H1 (cell line): ENCODE data around the gene COMMD2. TPM values are rescaled to one million over a fixed set of nuclear protein-coding genes. Genes with fewer than 3 reads are reported as not detected.
A peak's percentile ranks its signal among the peaks of the same experiment; 100 is the strongest.

Source experiments
- CTCF ChIA-PET: fragments of 300-600 bp; sonication (Branson Sonifier 250); formaldehyde crosslinking; loops from one replicate; lab custom pipeline; 2021; ENCODE audit not compliant: partially characterized antibody; lab: Charles Lee
- POLR2A ChIA-PET: fragments of 300-600 bp; sonication (Branson Sonifier 250); formaldehyde crosslinking; loops from one replicate; lab custom pipeline; 2021; ENCODE audit warnings: inconsistent platforms; ENCODE audit not compliant: partially characterized antibody; lab: Charles Lee
- DNase-seq, 2 experiments: peaks; one replicate each; pipeline versions ENCODE4 v3.0.0 to v3.0.0-alpha.2; 2010 to 2022; ENCODE audit warnings: low spot score in 2 of 2, low read depth in 1 of 2, mixed read lengths in 1 of 2
- FAIRE-seq: peaks from 2 replicates; lab custom pipeline; 2011; peaks lifted over from hg19 to GRCh38; lab: Jason Lieb, UNC
- H2AFZ ChIP-seq: 2 replicates; pipeline ENCODE4 v1.8.1; 2012; ENCODE audit warnings: low read length, inconsistent platforms
- H2AK5ac ChIP-seq: 2 replicates; pipeline ENCODE4 v1.6.1; 2013; ENCODE audit warnings: low read depth, low read length
- H2BK120ac ChIP-seq: replicated peaks from 2 replicates; pipeline ENCODE3; 2013; ENCODE audit warnings: low read depth, low read length, inconsistent platforms
- H2BK12ac ChIP-seq: 2 replicates; pipeline ENCODE4 v1.6.1; 2013; ENCODE audit warnings: low read depth, low read length
- H2BK15ac ChIP-seq: 2 replicates; pipeline ENCODE4 v1.6.1; 2013; ENCODE audit warnings: low read length
- H2BK20ac ChIP-seq: 2 replicates; pipeline ENCODE4 v1.6.1; 2013; ENCODE audit warnings: low read length
- H2BK5ac ChIP-seq: 2 replicates; pipeline ENCODE4 v1.6.1; 2013; ENCODE audit warnings: low read depth, low read length
- H3K14ac ChIP-seq: 2 replicates; pipeline ENCODE4 v1.6.1; 2013; ENCODE audit warnings: inconsistent platforms; ENCODE audit not compliant: insufficient read length
- H3K18ac ChIP-seq: 2 replicates; pipeline ENCODE4 v1.6.1; 2013; ENCODE audit warnings: low read length; ENCODE audit errors: extremely low read depth
- H3K23ac ChIP-seq: 2 replicates; pipeline ENCODE4 v1.6.1; 2013; ENCODE audit warnings: inconsistent platforms; ENCODE audit not compliant: insufficient read length
- H3K23me2 ChIP-seq: 2 replicates; pipeline ENCODE4 v1.6.1; 2013; ENCODE audit warnings: low read depth, low read length
- H3K27ac ChIP-seq: 2 replicates; pipeline ENCODE4 v1.6.1; 2011; ENCODE audit warnings: low read depth, low read length, inconsistent platforms
- H3K27me3 ChIP-seq, 4 experiments: replicated peaks in 1 of 4; 1 replicate in 1 of 4; 2 replicates in 3 of 4; pipeline versions ENCODE4 v1.6.1 to v1.8.1; 2011 to 2013; ENCODE audit warnings: low read length in 3 of 4, mild to moderate bottlenecking in 3 of 4, inconsistent platforms in 2 of 4, mixed read lengths in 2 of 4, moderate library complexity in 1 of 4; ENCODE audit not compliant: control insufficient read depth in 3 of 4, insufficient read depth in 3 of 4; ENCODE audit errors: extremely low read depth in 1 of 4
- H3K36me3 ChIP-seq, 4 experiments: 2 replicates each; pipeline versions ENCODE4 v1.6.1 to v1.8.1; 2011 to 2013; ENCODE audit warnings: mild to moderate bottlenecking in 4 of 4, low read length in 3 of 4, moderate library complexity in 2 of 4, control low read depth in 1 of 4, inconsistent platforms in 1 of 4; ENCODE audit not compliant: insufficient read depth in 4 of 4, control insufficient read depth in 2 of 4
- H3K4ac ChIP-seq: replicated peaks from 2 replicates; pipeline ENCODE3; 2013; ENCODE audit warnings: low read length, low read depth, mixed read lengths, inconsistent platforms; ENCODE audit not compliant: insufficient read length
- H3K4me1 ChIP-seq, 4 experiments: replicated peaks in 1 of 4; 1 replicate in 1 of 4; 2 replicates in 3 of 4; pipeline versions ENCODE4 v1.6.1 to v1.8.1; 2011 to 2013; ENCODE audit warnings: low read length in 3 of 4, inconsistent platforms in 2 of 4, mixed read lengths in 1 of 4; ENCODE audit not compliant: insufficient read depth in 4 of 4, control insufficient read depth in 3 of 4
- H3K4me2 ChIP-seq, 2 experiments: 2 replicates each; pipeline versions ENCODE4 v1.6.1 to v1.8.1; 2011 to 2013; ENCODE audit warnings: low read depth in 2 of 2, low read length in 2 of 2, control low read depth in 1 of 2, inconsistent platforms in 1 of 2, mild to moderate bottlenecking in 1 of 2; ENCODE audit not compliant: insufficient read depth in 1 of 2
- H3K4me3 ChIP-seq, 4 experiments: fragments of 200-600, 300-600 bp in 1 of 4; sonication (generic), shearing (Covaris generic), sonication (Bioruptor Twin) in 1 of 4; 2 replicates each; pipeline versions ENCODE4 v1.5.1 to v1.8.1; 2011 to 2016; ENCODE audit warnings: low read length in 4 of 4, low read depth in 3 of 4, control low read depth in 2 of 4, inconsistent platforms in 2 of 4, mild to moderate bottlenecking in 2 of 4, mixed read lengths in 1 of 4, moderate library complexity in 1 of 4; ENCODE audit not compliant: insufficient read depth in 2 of 4; ENCODE audit errors: extremely low read depth in 1 of 4
- H3K56ac ChIP-seq: replicated peaks from 2 replicates; pipeline ENCODE3; 2013; ENCODE audit warnings: low read depth, mild to moderate bottlenecking, mixed read lengths, low read length, inconsistent platforms; ENCODE audit not compliant: insufficient read length
- H3K79me1 ChIP-seq: 2 replicates; pipeline ENCODE4 v1.6.1; 2013; ENCODE audit warnings: low read depth, low read length, control low read depth
- H3K79me2 ChIP-seq, 2 experiments: 2 replicates each; pipeline versions ENCODE4 v1.6.1 to v1.8.1; 2012 to 2013; ENCODE audit warnings: low read length in 2 of 2, mild to moderate bottlenecking in 2 of 2, inconsistent platforms in 1 of 2; ENCODE audit not compliant: insufficient read depth in 2 of 2, control insufficient read depth in 1 of 2
- H3K9ac ChIP-seq, 4 experiments: replicated peaks in 1 of 4; 1 replicate in 1 of 4; 2 replicates in 3 of 4; pipeline versions ENCODE4 v1.6.1 to v1.8.1; 2011 to 2013; ENCODE audit warnings: low read depth in 3 of 4, low read length in 3 of 4, control low read depth in 2 of 4, mild to moderate bottlenecking in 2 of 4, moderate library complexity in 2 of 4, inconsistent platforms in 1 of 4; ENCODE audit errors: extremely low read depth in 1 of 4
- H3K9me3 ChIP-seq, 2 experiments: 2 replicates each; pipeline versions ENCODE4 v1.6.1 to v1.8.1; 2012 to 2013; ENCODE audit warnings: mild to moderate bottlenecking in 2 of 2, moderate library complexity in 2 of 2, control low read depth in 1 of 2, inconsistent platforms in 1 of 2, low read depth in 1 of 2, low read length in 1 of 2, mixed read lengths in 1 of 2; ENCODE audit not compliant: insufficient read depth in 2 of 2
- H4K20me1 ChIP-seq, 2 experiments: replicated peaks in 1 of 2; 2 replicates each; pipeline versions ENCODE3 to v1.8.1; 2011 to 2013; ENCODE audit warnings: inconsistent platforms in 2 of 2, low read length in 2 of 2, mild to moderate bottlenecking in 1 of 2; ENCODE audit not compliant: insufficient read depth in 2 of 2, control insufficient read depth in 1 of 2
- H4K5ac ChIP-seq: 2 replicates; pipeline ENCODE4 v1.6.1; 2013; ENCODE audit warnings: low read length, low read depth, mixed read lengths, inconsistent platforms; ENCODE audit not compliant: insufficient read length
- H4K8ac ChIP-seq: 2 replicates; pipeline ENCODE4 v1.8.0; 2013; ENCODE audit warnings: mild to moderate bottlenecking, moderate library complexity, low read length, inconsistent platforms; ENCODE audit not compliant: insufficient read depth; ENCODE audit errors: extremely low read depth
- H4K91ac ChIP-seq: replicated peaks from 2 replicates; pipeline ENCODE3; 2013; ENCODE audit warnings: low read length, mixed read lengths, inconsistent platforms; ENCODE audit not compliant: insufficient read length
- JUN ChIP-seq: IDR thresholded peaks from 2 replicates; pipeline ENCODE4 v1.6.1; 2011; ENCODE audit warnings: low read depth, mild to moderate bottlenecking, improper control_type of control experiment, low read length
- JUND ChIP-seq: IDR thresholded peaks from 2 replicates; pipeline ENCODE4 v1.6.1; 2011; ENCODE audit warnings: mild to moderate bottlenecking, improper control_type of control experiment, low read length
- PHF8 ChIP-seq: fragments of 200-600 bp; sonication (generic); conservative IDR thresholded peaks from 2 replicates; pipeline ENCODE4 v1.7.1; 2012; ENCODE audit warnings: low read depth, mild to moderate bottlenecking, inconsistent platforms, low read length, moderate library complexity
- POU5F1 ChIP-seq: IDR thresholded peaks from 2 replicates; pipeline ENCODE4 v1.6.1; 2011; ENCODE audit warnings: low read depth, mild to moderate bottlenecking, low read length, moderate library complexity
- SIN3A ChIP-seq, 2 experiments: IDR thresholded peaks in 1 of 2; conservative IDR thresholded peaks in 1 of 2; 2 replicates each; pipeline ENCODE4 v1.6.1; 2011 to 2012; ENCODE audit warnings: low read length in 2 of 2, improper control_type of control experiment in 1 of 2, low read depth in 1 of 2, mild to moderate bottlenecking in 1 of 2
- SP1 ChIP-seq: IDR thresholded peaks from 2 replicates; pipeline ENCODE4 v1.6.1; 2011; ENCODE audit warnings: low read depth, low read length
- SP4 ChIP-seq: IDR thresholded peaks from 2 replicates; pipeline ENCODE4 v1.6.1; 2012; ENCODE audit warnings: low read length, inconsistent platforms
- TCF12 ChIP-seq: IDR thresholded peaks from 2 replicates; pipeline ENCODE4 v1.6.1; 2011; ENCODE audit warnings: low read depth, mild to moderate bottlenecking, low read length
- WGBS, 2 experiments: shearing (Covaris generic) in 1 of 2; methylation state at CpG; one replicate each; pipeline versions ENCODE4 v1.1.6 to v1.1.7; 2013 to 2015; ENCODE audit warnings: low lambda C conversion rate in 2 of 2, mixed read lengths in 2 of 2, inconsistent platforms in 1 of 2, low coverage in 1 of 2, missing lambda C conversion rate in 1 of 2; ENCODE audit not compliant: insufficient replicate concordance in 2 of 2, insufficient coverage in 1 of 2, insufficient read length in 1 of 2; ENCODE audit errors: extremely low coverage in 1 of 2, missing lambda C conversion rate in 1 of 2; 5-methylcytosine and 5-hydroxymethylcytosine counted together
- polyA plus RNA-seq, 7 experiments: library from polyadenylated mRNA; depleted of rRNA in 3 of 7; stranded (reverse) in 5 of 7; unstranded in 2 of 7; fragments of >200 nt in 5 of 7; fragments of 200-250 nt in 2 of 7; gene quantifications; 1 replicate in 5 of 7; 2 replicates in 1 of 7; 4 replicates in 1 of 7; pipeline versions ENCODE4 v1.2.1 to v1.2.3, GENCODE V29; 2011 to 2013; ENCODE audit warnings: missing spikeins in 2 of 7, mixed read lengths in 2 of 7
- total RNA-seq: library from RNA; stranded (reverse); fragmentation: NEBNext Ultra II Directional; extraction: Animal tissue kit (Norgen Biotek cat#: 25700); gene quantifications from 2 replicates; pipeline ENCODE4 v1.2.1, GENCODE V29; 2021
- TF ChIP-seq, protein P1 (sequence below): IDR thresholded peaks from 2 replicates; pipeline ENCODE4 v1.6.1; 2012; ENCODE audit warnings: inconsistent platforms

The COMMD2 gene
- total and polyA plus RNA-seq, 2 of the 8 experiments (the other 6 are each of a cell fraction or from before 2014, with no cell fraction given): 20.2 to 57.2 TPM

DNA sequence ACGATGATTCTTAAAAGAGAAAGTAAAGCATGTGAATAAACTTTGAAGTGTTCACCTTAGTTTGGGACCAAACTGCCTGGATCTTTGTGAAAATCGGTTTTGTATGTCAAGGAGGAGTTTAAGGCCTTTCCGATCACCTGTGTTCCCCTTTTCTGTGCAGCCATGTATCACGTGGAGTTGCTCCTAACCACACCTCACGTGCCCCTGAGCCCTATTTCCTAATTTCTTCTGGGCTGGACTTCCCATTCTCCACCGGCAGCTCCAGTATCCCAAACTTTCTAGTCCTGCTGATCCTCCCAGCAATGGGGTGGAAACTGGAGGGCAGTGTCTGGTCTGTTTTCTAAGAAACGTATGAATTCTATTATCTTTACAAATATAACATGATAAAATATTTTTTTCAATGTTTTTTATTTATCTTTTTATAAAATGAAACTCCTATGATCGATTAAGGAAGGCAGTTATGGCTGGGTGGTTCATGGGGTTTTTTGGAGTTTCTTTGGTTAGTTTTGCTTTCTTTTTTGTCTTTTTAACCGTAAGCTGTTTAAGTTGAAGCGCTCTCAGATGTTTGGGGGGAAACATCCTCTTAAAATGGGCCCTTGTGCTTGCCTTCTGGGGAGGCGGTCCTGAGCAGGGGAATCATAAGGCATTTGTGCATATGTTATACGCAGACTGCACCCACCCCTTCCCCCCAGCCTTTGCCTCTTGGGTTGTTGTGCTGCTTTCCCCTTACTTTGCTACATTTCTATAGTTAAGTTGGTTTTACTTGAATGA is 50.9 kb downstream of the COMMD2 start:
- H3K27me3 ChIP-seq: no peaks in the 10 kb centered on the region
- no peaks in the 10 kb centered on the region for H3K4me1 ChIP-seq
- no peak overlapping the region for H4K5ac ChIP-seq
- no peak overlapping the region for H4K91ac ChIP-seq
- H2BK12ac ChIP-seq: no peak overlapping the region
- no peak overlapping the region for H2AK5ac ChIP-seq
- H3K56ac ChIP-seq: no peak overlapping the region
- no peaks in the 10 kb centered on the region for H3K79me2 ChIP-seq
- no peak for DNase-seq
- 87% methylated on average over 12 of the region's 12 CpGs; no CpG with 5 or more reads in 1 of the 2 experiments for WGBS, 2 experiments
- FAIRE-seq: no peak
- ChIA-PET CTCF (interaction anchor here (0.7 kb wide), 2 partner anchors 10 to 618 kb away, joined by 3 read pairs; no protein-coding TSS in a partner anchor), POLR2A (interaction anchor here (1.9 kb wide), 1 partner anchor 43 kb away, joined by 4 read pairs; no protein-coding TSS in a partner anchor)
- H3K14ac ChIP-seq: no peak overlapping the region
- H2BK120ac ChIP-seq: no peak overlapping the region
- no peak overlapping the region for H3K23ac ChIP-seq
- no peak for TF ChIP-seq PHF8
- no peak for TF ChIP-seq TCF12
- no peak for TF ChIP-seq SP1
- no peak for TF ChIP-seq JUND
- no peak for TF ChIP-seq SIN3A (conservative IDR thresholded peaks at IDR 0.05 in 1 of 2, IDR thresholded peaks at IDR 0.05 in 1 of 2; ENCODE audit: low read depth in 1 of 2, low read length in 2 of 2)
- TF ChIP-seq, protein P1, sequence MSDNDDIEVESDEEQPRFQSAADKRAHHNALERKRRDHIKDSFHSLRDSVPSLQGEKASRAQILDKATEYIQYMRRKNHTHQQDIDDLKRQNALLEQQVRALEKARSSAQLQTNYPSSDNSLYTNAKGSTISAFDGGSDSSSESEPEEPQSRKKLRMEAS: no peak
- TF ChIP-seq JUN: no peak
- no peak for TF ChIP-seq SP4
- TF ChIP-seq POU5F1: no peak
- no peaks in the 10 kb centered on the region for H4K20me1 ChIP-seq
- H2AFZ ChIP-seq: peak overlapping the region; percentile 81; the same call in 1 of the 2 replicates
- H3K36me3 ChIP-seq: no peaks in the 10 kb centered on the region
- H3K27ac ChIP-seq: no peak overlapping the region
- H3K4ac ChIP-seq: no peak overlapping the region
- no peak overlapping the region for H3K18ac ChIP-seq
- no peak overlapping the region for H3K4me3 ChIP-seq
- H3K4me2 ChIP-seq: no peak overlapping the region
- H3K9me3 ChIP-seq: peaks cover 13% of the 10 kb centered on the region in 2 experiments
- no peak overlapping the region for H2BK15ac ChIP-seq
- no peak overlapping the region for H3K9ac ChIP-seq
- H4K8ac ChIP-seq: no peak overlapping the region
- H2BK5ac ChIP-seq: no peak overlapping the region
- H2BK20ac ChIP-seq: no peak overlapping the region
- no peaks in the 10 kb centered on the region for H3K79me1 ChIP-seq
- no peaks in the 10 kb centered on the region for H3K23me2 ChIP-seq
